GM10248 (cell line): ENCODE measurements around the gene GRM8.

Experiments used
- CTCF ChIA-PET: fragments of 300-600 bp; sonication (Branson Sonifier 250); formaldehyde crosslinking; extraction: SDS; loops from one replicate; lab custom pipeline; 2021; ENCODE audit warnings: antibody characterized with exemption; lab: Yijun Ruan, JAX
- POLR2A ChIA-PET: fragments of 350-650 bp; sonication (Branson Sonifier 250); formaldehyde crosslinking; extraction: SDS; loops from one replicate; lab custom pipeline; 2020; ENCODE audit warnings: antibody characterized with exemption; lab: Yijun Ruan, JAX
- DNase-seq: peaks from one replicate; pipeline ENCODE4 v3.0.0; 2012; ENCODE audit errors: extremely low spot score
- CTCF ChIP-seq: IDR thresholded peaks from 2 replicates; pipeline ENCODE4 v1.5.1; 2012; ENCODE audit warnings: mild to moderate bottlenecking, low read depth; ENCODE audit errors: extremely low read depth, missing control alignments, control extremely low read depth

GRM8 gene

GRCh38 chr7:127252377-127252713 lies 396 bp downstream of the GRM8 start:
- ChIA-PET CTCF (interaction anchor here (1.4 to 4.5 kb wide), 3 partner anchors 7 to 449 kb away, joined by 4 to 26 read pairs (median 22); no protein-coding TSS in a partner anchor), POLR2A (no interaction called here)
- TF ChIP-seq CTCF = no peak
- DNase-seq = no peak

GRCh38 chr7:127251465-127252376 lies 1.0 kb downstream of the GRM8 start:
- TF ChIP-seq CTCF = no peak
- peak; percentile 48 for DNase-seq
- POLR2A ChIA-PET = no interaction called here
- CTCF ChIA-PET = interaction anchor here (1.3 to 4.5 kb wide), 4 partner anchors 8 to 449 kb away, joined by 3 to 26 read pairs (median 5); no protein-coding TSS in a partner anchor

DNA sequence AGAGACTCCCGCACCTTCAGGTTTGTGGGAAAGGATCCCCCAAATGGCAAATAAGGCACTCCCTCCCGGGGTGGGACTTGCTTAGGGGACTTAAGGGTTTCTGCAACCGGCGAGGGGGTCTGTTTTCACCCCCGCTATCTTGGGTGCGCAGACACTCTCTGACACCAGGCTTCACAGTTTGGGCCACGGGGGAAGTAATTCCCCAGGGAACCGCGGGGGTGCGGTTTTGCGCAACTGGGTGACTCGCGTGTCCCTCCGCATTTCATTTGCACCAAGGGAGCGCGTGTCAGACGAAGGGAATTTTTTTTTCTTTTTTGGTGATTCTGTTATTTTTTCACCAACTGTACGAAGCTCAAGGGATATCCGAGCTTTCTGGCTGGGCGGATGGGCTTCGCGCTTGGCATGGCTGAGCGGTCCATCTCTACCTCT lies 1.7 kb downstream of the GRM8 start:
- CTCF ChIA-PET = interaction anchor here (1.3 to 2.3 kb wide), 5 partner anchors 9 to 196 kb away, joined by 3 to 8 read pairs (median 5); no protein-coding TSS in a partner anchor

GRCh38 chr7:127250312-127251035 lies 2.3 kb downstream of the GRM8 start:
- POLR2A ChIA-PET = no interaction called here
- TF ChIP-seq CTCF = no peak
- no peak for DNase-seq
- CTCF ChIA-PET = interaction anchor here (1.3 to 2.3 kb wide), 5 partner anchors 9 to 197 kb away, joined by 3 to 8 read pairs (median 5); no protein-coding TSS in a partner anchor

More for the DNA sequence above, 1.7 kb downstream of the GRM8 start:
- no peak for DNase-seq
- no peak for TF ChIP-seq CTCF
- POLR2A ChIA-PET = no interaction called here

GRCh38 chr7:127245607-127246006 lies 7.1 kb downstream of the GRM8 start:
- POLR2A ChIA-PET = no interaction called here
- no peak for DNase-seq
- CTCF ChIA-PET = interaction anchor here (1.0 to 3.4 kb wide), 7 partner anchors 8 to 442 kb away, joined by 3 to 22 read pairs (median 3); partner anchors contain the start of gene GRM8
- TF ChIP-seq CTCF = no peak

- CTCF ChIA-PET = interaction anchor here (1.0 to 3.4 kb wide), 5 partner anchors 9 to 442 kb away, joined by 3 to 22 read pairs (median 3); partner anchors contain the start of gene GRM8
- POLR2A ChIA-PET = no interaction called here
- TF ChIP-seq CTCF = no peak
- no peak for DNase-seq
Measured at GRCh38 chr7:127245002-127245401, 7.7 kb downstream of the GRM8 start.
